NCI-H748 treated with DMSO at 0.1 percent for 48 hours (cell line): Measurements from ENCODE around the gene VPS13D.
"Not testable (repeated sequence)": the region's sequence is repeated elsewhere in the genome, so short reads cannot be mapped to it uniquely, and the experiment has no call there.

Experiments
- DNase-seq: peaks from one replicate; lab custom pipeline; 2025; lab: John Stamatoyannopoulos, UW

VPS13D gene

DNA sequence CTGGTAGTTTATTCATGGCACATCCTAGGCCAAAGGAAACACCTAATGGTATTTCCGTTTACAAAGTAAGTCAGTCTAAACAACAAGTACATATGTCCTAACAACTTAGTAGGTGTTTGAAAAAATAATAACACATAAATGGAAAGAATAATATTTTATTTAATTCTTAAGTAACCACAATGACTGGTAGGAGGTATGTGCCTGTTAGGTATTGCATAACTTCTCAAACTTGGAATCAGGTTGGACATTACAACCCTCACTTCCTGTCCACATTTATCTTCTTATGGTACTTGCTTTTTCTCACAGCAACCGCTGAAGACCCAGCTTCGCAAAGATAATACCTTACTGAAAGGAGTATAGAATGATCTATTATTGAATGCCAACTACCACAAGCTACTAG is 64.2 kb downstream of the VPS13D start:
- DNase-seq, result no peak

DNA sequence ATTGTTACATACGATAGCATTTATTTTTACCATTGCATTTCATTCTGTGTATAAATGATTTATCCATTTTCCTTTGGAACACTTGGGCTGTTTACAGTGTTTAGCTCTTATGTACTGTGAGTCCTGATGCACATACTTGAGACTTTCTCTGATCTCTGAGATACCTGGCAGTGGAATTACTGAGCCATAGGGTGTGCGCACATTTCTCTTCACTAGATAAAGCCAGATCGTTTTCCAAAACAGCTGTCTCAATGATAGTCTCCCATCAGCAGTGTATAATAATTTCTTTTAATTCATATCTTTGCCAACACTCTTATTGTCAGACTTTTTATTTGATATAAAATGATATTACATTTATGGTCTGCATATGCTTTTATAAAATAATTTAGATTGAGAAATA is 66.2 kb downstream of the VPS13D start:
- DNase-seq, result no peak

DNA sequence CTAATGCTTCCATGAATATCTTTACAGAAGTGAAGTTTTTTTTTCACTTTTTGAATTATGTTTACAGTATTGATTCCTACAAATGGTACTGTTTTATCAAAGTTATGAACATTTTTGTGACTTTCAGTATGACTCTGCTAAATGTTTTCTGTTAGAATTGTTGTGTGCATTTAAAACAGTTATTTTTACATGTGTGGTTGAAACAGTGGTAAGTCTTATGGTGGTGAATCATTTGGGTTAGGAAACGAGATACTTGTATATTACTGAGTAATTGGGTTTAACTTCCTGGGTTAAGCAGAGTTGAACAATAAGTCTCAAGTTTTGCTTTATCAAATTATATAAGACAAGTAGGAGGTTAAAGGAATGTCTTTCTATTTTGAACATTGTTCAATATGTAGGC is 66.8 kb downstream of the VPS13D start:
- DNase-seq, result no peak

DNA sequence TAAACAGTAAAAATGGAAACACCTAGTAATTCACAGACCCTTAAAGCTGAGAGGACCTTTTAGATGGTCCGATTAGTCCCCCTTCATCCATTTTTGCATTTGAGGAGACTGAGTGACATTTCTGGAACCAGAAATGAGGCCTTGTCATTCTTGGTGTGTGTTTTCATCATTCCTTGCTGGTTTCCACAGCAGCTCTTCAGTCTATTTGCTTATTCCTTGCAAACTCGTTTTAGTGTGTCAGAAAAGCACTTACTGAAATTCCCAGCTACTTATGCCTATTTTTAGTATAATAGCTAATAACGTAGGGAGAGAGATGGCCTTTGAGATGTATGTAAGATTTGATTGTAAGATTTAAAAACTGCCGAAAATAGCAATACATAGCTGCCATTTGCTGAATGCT is 70.9 kb downstream of the VPS13D start:
- no peak for DNase-seq

DNA sequence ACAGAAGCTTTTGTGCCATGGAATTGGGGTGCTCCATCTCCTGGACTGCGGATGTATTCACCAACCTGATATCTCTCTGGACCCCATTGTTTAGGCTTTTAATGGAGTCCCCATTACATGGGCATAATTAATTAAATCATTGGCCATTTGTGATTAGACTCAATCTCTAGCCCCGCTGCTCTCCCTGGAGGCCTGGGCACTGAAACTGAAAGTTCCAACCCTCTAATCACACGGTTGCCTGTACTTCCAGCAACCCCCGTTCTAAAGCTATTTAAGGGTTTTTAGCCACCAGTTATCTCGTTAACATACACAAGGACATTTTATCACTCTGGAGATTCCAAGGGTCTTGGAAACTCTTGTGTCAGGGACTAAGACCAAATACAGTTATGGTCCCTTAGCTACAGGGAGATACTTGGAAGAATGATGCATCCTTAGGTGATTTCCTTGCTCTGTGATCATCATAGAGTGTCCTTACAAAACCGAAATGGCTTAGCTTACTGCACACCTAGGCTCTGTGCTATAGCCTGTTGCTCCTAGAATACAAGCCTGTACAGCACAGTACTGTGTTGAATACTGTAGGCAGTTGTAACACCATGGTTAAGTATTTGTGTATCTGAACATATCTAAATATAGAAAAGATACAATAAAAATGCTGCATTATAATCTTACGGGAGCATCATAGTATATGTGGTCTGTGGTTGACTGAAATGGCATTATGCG is 71.8 kb downstream of the VPS13D start:
- DNase-seq, result no peak

DNA sequence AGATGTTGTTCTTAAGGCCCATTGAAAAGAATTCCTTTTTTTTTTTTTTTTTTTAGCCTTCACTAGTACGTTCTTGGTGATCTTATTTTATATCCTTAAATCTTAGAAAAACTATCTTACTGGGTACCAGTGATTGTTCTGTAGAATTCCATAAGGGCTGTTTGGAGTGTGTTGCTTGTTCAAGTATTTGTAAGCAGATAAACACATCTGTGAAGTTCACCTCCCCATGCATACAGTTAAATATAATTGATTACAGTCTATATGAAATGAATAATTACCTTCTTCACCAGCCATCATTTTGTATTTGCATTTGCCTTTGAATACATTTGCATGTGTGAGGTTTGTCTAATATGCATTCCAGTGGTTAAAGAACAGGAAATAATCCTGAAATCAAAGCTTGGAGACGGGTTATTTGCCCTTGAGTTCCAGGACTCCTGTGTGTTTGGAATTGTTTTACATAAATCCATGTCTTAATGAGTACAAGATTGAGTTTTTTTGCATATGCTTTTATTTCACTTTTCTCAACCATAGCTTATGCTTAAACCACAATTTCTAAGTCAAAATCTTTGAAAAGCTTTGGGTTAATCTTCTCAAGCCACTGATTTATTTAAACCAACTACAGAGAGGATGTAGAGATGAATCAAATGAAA is 73.1 kb downstream of the VPS13D start:
- no peak for DNase-seq

DNA sequence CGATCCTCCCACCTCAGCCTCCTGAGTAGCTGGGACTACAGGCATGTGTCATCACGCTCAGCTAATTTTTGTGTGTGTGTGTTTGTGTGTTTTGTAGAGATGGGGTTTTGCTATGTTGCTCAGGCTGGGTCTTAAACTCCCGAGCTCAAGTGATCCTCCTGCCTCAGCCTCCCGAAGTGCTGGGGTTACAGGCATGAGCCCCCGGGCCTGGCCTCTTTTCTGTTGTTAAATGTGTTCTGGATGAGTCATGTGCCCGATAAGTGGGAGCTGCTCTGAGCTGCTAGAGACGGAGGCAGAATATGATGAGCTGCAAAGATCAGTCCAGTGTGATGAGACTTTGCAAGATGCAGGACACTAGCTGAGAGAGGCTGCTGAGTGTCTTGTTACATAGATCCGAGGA is 75.5 kb downstream of the VPS13D start:
- DNase-seq, result no peak

DNA sequence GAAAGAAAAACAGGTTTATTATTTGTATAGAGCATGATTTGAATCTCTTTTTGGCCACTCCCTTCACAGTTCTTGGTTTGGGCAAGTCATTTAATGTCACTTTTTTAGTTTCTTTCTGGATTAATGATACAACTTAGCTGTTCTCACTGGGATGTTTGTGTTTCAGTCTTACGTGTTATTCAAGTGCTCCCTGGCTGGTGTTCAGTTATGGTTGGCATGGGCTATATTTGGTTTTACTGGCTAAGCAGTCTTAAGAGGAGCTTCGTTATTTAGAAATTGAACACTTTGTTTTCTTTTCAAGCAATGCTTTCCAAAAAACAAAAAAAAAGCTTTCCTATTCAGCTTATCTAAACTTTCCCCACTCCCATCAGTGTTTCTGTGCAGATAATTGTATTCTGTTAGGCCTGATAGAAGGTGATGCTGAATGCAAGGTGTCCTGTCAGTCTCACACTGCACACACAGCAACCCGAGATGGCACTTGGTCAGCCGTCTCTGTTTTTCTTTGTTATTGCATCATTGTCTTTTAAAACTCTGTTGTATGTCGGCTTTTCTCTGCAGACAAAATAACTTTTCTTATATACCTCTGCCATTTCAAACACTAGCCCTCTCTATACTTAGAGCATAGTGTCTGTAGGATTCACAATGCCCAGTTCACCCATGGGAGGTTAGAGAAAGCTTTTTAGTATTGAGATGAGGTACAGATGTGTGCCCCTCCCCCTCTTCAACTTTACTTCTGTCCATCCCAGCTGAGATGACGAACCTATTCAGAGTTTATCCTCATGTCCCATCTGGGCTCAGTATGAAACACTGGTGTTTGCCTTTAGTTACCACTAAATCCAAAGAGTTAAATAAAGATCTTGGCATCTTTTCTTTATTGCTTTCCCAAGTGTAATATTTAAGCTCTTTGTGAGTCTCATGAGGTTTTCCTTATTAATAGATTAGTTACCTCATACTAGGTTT is 80.2 kb downstream of the VPS13D start:
- DNase-seq, result no peak

DNA sequence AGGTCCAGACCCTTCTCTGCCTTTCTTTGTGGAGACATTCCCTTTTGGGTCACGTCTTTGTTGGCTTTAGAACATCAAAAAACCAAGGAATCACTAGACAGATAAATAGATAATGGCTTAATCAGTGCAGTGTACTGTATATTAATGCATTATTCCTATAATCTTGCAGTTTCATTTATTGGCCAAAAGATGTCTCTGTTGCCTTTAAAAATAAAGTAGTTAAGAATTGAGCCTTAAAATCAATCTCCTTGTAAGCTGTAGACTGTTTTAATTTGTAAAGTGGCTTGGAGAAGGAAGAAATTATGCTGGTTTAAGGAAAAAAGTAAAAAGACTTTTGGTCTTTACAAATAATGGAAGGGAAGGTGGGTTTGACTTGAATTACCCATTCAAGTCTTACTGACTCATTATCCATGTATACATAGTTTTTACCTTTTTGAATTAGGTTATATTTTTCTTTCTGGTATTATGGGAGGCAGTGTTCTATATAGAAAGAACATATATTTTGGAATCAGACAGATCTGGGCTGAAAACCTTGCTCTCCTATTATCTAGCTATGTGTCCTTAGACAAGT is 84.6 kb downstream of the VPS13D start:
- peak; percentile 13 for DNase-seq

DNA sequence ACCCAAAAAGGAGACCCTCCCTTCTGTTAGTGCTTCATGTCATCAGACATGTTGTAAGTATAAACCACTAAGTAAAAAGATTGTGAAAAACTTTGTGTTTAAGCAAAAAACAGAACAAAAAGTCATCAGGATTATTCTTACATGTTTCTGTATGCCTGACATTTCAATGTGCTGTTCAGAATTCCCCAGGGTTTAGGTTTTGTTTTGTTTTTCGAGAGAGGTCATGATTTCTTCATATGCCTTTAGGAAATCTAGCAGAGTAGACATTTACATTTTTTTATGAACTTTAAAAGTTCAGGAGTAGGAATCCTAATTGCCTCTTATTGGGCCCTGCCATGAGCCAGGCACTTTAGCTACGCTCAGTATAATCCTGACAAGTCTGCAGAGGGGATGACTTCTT is 85.3 kb downstream of the VPS13D start:
- DNase-seq, result no peak

DNA sequence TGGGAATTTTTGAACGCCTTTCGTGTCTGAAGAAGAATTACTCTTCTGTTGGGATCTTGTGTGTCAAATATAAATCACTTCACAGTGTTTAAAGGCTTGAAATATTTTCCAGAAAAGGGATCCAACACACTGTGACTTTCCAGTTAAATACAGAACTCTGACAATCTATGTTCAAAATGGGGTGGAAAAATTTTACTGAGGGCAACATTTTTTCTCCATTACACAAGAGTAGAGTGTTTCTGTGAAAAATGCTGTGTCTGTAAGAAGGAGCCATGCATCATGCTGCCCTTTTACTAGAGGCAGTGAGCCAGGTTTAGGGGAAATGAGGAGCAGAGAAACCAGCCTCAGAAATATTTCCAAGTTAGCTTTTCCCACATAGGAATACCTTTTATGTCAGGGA is 86.5 kb downstream of the VPS13D start:
- no peak for DNase-seq

DNA sequence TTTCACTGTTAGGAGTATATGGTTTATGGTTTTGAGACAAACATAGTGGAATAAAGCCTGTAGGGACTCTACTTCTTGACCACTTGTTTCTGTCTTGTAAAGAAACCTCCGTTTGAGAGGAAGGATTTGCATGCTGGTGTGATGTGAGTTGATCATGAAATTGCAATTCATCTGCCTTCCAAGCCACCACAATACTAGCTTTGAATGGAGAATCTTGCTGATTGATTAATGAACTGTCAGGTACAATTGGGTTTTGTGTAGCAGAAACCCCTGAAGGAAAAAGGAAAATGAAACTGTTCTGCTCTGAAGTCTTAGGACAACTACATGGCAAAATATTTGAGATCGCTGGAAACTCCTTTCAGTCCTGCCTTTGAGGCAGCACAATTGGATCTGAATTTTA is 90.7 kb downstream of the VPS13D start:
- DNase-seq, result no peak

DNA sequence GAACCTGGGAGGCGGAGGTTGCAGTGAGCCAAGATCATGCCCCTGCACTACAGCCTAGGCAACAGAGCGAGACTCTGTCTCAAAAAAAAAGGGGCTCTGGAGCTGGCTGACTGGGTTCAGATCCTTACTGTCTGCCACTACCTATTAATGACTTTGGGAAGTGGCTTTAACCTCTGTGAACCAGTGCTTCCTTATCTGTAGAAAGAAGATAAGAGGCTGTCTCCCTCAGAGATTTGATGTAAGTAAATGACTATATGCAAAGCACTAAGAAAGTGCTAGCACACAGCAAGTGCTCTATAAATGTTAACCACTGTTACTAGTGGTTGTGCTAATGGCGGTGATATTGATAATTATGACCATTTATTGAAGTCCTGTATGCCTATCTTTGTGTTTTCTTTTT is 94.6 kb downstream of the VPS13D start:
- no peak for DNase-seq

DNA sequence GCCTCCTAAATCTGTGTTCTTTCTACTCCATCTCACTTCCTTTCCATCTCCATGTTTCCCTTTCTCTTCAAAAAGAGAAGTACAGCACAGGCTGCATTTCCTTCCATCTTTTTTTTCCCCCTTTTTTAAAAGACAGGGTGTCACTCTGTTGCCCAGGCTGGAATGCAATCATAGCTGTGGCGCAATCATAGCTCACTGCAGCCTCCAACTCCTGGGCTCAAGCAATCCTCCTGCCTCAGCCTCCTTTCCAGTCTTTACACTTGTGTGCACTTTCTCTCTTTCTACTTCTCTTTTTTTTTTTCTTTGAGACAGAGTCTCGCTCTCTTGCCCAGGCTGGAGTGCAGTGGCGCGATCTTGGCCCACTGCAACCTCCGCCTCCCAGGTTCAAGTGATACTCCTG is 95.1 kb downstream of the VPS13D start:
- DNase-seq, result not testable (repeated sequence)

DNA sequence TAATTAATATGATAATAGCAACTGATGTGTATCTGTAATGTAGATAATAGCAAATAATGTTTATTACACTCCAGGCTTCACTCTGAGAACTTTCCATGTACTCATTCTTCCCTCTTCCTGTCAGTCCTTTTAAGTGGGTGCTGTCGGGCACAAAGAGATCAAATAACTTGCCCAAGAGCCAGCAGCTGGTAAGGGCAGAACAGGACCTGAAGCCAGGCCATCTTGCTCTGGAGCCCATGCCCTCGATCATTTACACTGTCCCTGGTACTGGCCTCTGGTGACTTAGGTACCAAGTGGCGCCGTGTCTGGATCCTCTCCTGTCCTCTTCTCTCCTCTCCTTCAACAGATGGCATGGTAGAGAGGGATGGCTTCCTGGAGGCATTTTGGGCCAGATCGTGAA is 97.2 kb downstream of the VPS13D start:
- no peak for DNase-seq

DNA sequence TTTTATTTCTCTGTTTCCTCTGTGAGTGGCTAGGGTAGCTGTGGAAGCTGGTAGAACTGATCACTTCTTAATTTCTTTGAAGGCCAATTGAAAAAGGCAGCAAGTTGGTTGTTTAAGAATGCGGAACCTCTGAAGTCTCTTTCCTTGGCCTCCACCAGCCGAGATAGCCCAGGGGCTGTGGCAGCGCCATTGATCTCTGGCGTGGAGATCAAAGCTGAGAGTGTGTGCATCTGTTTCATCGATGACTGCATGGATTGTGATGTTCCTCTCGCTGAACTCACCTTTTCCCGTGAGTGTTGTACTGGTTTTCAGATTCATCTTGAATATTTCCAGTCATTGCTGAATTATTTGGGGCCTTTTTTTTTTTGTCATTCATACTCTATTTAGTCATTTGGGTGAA is 97.7 kb downstream of the VPS13D start:
- no peak for DNase-seq

DNA sequence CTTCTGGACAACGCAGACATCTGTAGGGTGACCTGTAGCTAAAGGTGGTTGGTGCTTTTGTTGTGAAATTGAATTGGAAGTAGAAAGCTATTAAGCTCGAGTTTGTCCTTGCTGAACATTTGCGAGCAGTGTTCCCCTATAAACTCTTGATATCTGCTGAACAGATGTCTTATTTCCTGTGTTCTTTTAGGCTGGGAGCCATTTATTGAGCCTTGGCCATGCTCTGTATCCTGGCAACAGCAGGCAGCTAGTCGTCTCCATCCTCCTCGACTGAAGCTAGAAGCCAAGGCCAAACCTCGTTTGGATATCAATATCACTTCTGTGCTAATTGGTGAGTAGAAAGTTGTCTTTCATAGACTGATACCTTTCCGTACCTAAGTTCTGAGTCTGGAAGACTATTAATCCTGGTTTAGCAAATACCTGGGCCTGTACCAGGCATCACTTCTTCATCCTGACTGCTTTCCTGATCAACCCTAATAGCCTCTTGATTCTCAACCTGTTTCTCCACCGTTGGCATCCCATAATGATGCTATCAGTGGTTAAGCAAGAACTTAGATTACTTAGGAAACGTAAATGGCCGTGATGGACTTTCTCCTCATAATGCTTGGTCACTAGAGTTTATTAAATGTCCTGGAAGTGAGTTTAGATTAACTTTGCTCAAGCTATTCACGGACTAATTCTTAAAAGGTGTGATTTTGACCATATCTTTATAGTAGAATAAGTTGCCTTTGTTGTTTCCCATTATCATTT is 103.4 kb downstream of the VPS13D start:
- DNase-seq, result no peak

DNA sequence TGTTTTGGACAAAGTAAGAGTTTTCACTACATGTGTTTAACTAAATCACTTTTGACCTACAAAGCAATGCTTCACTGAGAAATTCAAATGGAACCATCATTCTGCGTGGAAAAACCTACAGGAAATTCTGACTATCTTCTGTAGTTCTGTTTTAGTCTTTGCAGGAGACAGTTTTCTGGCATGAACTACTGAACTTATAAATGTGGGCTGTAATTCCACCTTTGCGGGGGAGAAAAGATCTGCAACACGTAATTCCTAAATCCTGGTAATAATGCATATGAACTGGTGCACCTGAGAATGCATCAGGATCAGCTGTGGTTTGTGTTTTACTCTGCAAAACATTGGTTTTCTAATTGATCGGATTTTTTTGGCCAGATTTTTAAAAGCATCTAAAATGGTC is 106.0 kb downstream of the VPS13D start:
- no peak for DNase-seq

DNA sequence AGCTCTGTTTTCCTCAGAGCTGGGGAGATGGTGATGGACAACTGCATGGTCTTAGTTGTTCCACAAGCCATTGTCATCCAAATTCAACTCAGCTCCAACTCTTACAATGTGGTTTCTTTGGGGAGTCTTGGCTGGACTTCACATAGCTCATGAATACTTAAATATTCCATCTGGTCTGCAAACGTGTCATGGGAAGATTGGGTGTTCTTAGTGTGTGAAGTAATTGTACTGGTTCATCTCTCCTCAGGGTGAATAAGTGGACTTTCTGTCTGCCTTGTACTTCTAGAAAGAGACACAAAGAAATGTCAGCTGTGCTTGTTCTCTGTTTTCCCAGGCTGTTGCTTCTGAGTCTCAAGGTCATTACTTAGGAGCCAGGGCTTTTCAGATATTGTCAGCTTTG is 106.6 kb downstream of the VPS13D start:
- no peak for DNase-seq

DNA sequence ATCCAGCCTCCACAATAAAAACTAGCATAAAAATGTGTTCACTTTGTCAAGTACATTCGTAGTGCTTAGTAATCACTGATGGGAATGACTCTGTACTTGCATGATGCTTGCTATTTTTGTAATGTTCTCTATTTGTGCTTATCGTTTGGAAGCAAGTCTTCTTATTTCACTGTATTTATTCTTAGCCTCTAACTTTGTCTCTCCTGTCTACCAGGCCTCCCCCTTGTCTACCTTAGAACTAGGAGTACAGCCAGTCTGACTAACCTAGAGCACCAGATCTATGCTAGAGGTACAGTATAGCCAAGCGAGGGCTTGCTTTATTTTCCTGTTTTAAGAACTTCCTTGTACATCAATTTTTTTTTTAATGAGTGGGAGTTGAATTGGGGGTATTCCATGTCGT is 108.2 kb downstream of the VPS13D start:
- no peak for DNase-seq

DNA sequence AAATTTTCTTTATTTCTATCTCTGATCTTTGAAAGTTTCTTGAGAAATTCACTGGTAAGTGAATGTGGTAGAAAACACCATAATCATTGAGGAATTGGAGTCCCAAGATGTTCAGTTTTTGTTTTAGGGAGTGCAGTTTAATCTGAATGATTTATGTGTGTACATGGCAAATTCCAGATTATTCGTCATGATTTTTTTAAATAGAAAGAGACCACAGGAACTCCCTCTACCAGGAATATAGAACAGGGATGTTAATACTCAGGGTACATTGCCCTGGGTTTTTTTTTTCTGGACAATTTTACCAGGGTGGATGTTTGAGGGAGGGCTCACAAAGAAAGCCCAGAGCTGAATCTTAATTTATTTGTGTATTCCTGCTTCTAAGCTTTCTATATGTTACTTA is 109.0 kb downstream of the VPS13D start:
- DNase-seq, result no peak

DNA sequence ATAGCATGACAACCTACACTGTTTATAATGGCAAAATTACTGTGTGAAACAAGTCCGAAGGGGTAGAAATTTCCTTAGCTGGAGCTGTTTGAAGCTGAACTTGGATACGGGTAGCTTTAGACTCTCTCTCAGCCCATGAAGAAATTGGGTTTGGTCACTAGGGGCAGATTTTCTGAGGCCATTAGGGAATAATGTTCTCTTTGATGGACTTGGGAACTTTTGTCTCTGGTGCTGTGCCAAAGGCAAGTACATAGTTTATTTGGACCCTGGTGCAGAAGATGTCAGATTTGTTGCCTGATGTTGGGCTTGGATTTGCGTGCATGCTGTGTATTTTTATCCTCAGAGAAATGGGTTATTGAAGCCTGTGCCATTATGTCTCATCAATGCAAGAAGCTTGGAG is 109.6 kb downstream of the VPS13D start:
- DNase-seq, result no peak
